Lower leg skin (tissue), 3 donors: ENCODE results near the gene TRIM25.

Source experiments
- CTCF ChIP-seq, 3 donors: fragments of 450-650 bp; IDR thresholded peaks; one replicate each; pipeline ENCODE4 v1.5.1; 2016; ENCODE audit warnings: antibody characterized with exemption in 3 of 3, mild to moderate bottlenecking in 3 of 3, moderate library complexity in 2 of 3
- POLR2A ChIP-seq, 2 donors: fragments of 450-650 bp; IDR thresholded peaks; one replicate each; pipeline ENCODE4 v1.6.1; 2016 to 2017; ENCODE audit warnings: antibody characterized with exemption in 2 of 2, mild to moderate bottlenecking in 1 of 2, moderate library complexity in 1 of 2

- no peak for TF ChIP-seq CTCF (IDR thresholded peaks at IDR 0.05)
- no peak for TF ChIP-seq POLR2A (IDR thresholded peaks at IDR 0.05)
Measured at GRCh38 chr17:56934280-56934679, 20.4 kb upstream of the TRIM25 start.
